ENCODE data around the gene CD22. TPM values are rescaled to one million over a fixed set of nuclear protein-coding genes. Genes with fewer than 3 reads are reported as not detected.

CD22 gene
- total RNA-seq, 4 donors from 2014 or later, result 3.2 to 11.7 (median 6.2) TPM; not detected in 1

DNA sequence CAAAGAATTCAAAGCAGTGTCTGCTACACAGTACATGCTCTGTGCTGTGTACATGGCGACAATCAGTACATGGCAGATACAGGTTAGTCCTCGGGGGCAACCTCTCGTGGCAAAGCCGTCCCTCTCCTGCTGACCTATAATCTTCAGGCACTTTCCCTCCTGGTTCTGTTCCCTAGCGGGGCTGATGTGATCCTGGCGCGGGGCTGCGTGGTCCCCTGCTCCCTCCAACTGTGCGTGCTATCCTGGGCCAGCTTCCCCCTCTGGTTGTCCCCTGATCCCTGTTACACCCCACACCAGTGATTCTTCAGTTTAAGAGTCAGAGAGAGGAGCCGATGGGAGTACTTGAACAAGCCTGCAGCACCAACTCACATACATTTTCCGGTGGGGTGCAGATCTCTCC is 25.0 kb upstream of the CD22 start:
- TF ChIP-seq, protein P1, sequence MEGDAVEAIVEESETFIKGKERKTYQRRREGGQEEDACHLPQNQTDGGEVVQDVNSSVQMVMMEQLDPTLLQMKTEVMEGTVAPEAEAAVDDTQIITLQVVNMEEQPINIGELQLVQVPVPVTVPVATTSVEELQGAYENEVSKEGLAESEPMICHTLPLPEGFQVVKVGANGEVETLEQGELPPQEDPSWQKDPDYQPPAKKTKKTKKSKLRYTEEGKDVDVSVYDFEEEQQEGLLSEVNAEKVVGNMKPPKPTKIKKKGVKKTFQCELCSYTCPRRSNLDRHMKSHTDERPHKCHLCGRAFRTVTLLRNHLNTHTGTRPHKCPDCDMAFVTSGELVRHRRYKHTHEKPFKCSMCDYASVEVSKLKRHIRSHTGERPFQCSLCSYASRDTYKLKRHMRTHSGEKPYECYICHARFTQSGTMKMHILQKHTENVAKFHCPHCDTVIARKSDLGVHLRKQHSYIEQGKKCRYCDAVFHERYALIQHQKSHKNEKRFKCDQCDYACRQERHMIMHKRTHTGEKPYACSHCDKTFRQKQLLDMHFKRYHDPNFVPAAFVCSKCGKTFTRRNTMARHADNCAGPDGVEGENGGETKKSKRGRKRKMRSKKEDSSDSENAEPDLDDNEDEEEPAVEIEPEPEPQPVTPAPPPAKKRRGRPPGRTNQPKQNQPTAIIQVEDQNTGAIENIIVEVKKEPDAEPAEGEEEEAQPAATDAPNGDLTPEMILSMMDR (IDR thresholded peaks at IDR 0.05; ENCODE audit: low read depth), result no peak

DNA sequence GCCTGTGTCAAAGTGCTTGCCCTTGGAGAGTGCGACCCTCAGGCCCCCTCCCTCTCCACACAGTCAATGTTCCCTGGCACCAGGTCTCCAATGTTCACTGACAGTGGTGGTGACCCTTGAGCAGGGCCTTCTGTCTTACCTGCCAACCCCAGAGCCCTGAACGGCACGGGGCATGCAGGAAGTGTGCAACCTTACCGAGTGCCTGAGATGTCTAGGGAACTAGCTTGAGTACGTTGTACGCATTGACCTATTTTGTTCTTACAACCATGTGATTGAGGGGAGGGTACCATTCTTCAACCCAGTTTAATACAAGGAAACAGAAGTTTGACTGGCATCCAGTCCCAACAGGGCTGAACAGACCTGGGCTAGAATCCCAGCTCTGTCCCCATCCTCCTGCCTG is 23.8 kb upstream of the CD22 start:
- TF ChIP-seq, protein P1 (IDR thresholded peaks at IDR 0.05; ENCODE audit: low read depth), result no peak

DNA sequence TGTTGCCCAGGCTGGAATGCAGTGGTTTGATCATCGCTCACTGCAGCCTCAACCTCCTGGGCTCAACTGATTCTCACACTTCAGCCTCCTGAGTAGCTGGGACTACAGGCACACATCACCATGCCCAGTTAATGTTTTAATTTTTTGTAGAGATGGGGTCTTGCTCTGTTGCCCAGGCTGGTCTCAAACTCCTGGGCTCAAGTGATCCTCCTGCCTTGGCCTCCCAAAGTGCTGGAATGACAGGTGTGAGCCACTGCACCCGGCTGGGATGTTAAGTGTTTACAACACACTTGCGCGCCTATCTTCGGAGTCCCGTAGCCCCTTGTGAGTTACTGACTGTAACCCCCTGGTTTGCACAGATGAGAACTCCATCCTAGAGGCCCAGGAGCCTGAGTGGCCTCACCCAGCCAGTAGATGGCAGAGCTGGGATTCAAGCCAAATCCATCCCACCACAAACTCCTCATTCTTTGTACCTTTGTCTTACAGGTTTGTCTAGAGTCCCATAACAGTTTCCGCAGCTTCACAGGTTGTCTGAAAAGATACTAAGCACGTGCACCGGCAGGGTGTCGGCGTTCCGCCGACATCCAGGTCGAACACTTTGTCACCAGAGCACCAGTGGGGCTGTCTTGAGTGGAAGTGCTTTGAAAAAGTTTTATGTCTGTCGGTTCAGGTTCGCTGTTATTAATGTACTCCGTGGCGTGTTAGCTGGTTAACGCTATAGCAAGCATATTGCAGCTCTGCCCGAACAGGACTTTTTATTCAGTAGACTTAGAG is 22.3 kb upstream of the CD22 start:
- TF ChIP-seq, protein P1 (IDR thresholded peaks at IDR 0.05; ENCODE audit: low read depth), result no peak

DNA sequence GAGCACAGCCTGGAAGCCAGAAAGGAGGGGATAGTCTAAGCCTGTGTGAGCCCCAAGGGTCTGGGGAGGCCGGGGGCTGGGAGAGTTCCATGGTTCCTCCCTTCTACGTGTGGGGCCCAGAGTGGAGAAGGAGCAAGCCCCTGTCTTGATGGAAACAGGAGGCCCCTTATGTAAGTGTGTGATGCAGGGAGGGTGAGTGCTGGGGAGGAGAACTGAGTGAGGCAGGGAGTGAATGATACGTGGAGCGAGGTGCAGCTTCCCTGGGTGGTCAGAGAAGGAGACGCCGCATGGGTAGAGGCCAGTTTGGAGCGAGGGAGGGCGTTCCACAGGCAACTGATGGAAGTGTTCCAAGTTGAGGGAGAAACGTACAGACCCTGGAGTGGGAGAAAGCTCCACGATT is 21.1 kb upstream of the CD22 start:
- TF ChIP-seq, protein P1 (IDR thresholded peaks at IDR 0.05; ENCODE audit: low read depth), result no peak

DNA sequence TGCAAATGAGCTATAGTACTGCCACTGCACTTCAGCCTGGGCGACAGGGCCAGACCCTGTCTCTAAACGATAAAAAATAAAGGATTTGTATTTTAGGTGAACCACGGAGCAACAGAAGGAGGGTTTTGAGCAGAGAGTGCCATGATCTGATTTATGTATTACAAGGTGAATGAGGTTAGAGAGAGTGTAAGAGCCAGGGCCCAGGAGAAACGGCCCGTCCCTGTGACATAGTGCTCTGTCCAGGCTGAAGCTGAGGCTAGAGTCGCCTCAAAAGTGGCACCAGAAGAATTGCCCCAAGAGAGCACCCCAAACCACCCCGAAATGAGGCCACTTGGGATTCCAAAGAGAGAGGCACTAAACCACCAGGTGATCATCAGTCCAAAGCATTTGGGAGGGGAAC is 20.1 kb upstream of the CD22 start:
- TF ChIP-seq, protein P1 (IDR thresholded peaks at IDR 0.05; ENCODE audit: low read depth), result no peak

DNA sequence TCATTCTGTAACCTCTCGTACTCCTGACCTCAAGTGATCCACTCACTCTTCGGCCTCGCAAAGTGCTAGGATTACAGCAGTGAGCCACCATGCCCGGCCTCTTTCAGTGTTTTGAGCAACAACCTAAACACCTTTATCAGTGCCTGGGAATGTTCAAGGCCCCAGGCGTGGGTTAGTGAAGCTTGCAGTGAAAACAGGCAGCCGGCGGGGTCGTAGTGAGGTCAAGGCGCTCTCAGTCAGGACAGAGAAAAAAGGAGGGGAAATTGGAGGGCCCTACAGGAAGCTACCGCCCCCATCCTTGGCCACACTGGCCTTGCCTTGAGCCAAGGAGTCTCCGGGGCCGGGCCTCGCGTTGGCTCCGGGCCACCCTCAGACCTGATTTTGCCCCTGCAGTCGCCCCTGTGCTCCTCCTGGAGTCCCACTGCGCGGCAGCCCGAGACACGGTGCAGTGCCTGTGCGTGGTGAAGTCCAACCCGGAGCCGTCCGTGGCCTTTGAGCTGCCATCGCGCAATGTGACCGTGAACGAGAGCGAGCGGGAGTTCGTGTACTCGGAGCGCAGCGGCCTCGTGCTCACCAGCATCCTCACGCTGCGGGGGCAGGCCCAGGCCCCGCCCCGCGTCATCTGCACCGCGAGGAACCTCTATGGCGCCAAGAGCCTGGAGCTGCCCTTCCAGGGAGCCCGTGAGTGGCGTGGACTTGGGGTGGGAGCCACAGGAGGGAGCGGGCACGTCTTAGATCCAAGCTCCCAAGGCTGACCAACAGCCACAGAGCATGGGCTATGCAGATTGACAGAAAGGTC is 19.3 kb upstream of the CD22 start:
- TF ChIP-seq, protein P1 (IDR thresholded peaks at IDR 0.05; ENCODE audit: low read depth), result no peak

DNA sequence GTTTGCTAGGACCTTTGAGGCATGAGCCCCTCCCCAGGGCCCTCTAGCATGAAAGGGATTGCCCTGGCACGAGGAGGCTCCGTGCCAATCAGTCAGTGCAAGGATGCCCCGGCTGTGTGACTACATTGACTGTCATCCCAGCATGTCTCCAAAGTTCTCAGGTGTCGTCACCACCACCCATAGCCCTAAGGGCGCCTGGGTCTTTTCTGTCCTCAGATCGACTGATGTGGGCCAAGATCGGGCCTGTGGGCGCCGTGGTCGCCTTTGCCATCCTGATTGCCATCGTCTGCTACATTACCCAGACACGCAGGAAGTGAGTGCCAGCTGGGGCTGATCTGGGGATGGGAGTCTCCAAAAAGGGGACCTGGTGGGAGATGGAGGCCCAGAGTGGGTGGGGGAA is 18.7 kb upstream of the CD22 start:
- TF ChIP-seq, protein P1 (IDR thresholded peaks at IDR 0.05; ENCODE audit: low read depth), result no peak
